T-helper 2 cell treated with Interferon-gamma antibody and Interleukin-4, amounts not matched to agents 100 ng/mL and 5 ng/mL, for 36 hours (primary cell): ENCODE results near the gene C5orf63. TPM values are rescaled to one million over a fixed set of nuclear protein-coding genes. Genes with fewer than 3 reads are reported as not detected.
"Not testable (repeated sequence)": the region's sequence is repeated elsewhere in the genome, so short reads cannot be mapped to it uniquely, and the experiment has no call there.

ENCODE experiments used
- intact Hi-C: fragments of 100-400 bp; cut with micrococcal nuclease; formaldehyde crosslinking; loops from one replicate; pipeline ENCODE4 v1.15.1; 2023
- total RNA-seq: library from RNA; stranded (reverse); gene quantifications from 2 replicates; pipeline ENCODE4 v1.2.3, GENCODE V29; 2022

Gene C5orf63
- total RNA-seq, 1 donor from 2014 or later, result 10.1 TPM

DNA sequence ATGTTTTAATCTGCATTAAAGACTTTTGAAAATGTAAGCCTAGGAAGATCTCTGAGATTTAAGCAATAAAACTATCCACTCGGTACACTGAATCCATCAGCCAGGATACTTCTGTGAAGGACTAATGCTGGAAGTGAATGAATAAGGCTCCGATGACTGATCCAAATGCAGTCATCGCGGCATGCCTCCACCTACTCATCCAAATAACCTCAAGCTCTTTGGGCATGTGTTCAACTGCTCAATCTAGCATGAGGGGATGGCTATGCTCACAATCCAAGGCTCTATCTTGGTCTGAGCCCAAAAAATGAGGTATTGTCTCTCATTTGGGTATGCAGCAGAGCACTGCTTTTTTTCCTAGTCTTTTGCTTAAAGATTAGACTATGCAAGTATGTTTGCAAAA, 62.1 kb downstream of the C5orf63 start:
- intact Hi-C loops, result no loop called here

DNA sequence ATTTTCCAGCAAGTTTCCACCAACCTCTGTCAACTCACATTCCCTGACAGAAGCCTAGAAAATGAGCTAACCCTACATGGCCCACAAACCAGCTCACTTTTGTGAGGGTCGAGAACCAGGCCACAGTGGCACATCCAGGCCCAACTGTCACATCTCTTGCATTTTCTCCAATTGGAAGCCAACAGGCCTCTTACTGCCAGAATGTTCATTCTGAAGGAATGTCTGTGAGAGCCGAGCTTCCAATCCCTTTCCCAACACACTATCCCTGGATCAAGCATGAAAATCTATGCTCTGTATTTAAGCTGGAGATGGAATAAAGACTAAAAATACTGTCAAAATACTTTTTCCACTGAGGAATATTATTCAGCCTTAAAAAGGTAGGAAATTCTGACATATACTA, 62.9 kb downstream of the C5orf63 start:
- intact Hi-C loops, result no loop called here

- intact Hi-C loops, result no loop called here
These were observed 63.5 kb downstream of the C5orf63 start for GRCh38 chr5:127009784-127010183.

DNA sequence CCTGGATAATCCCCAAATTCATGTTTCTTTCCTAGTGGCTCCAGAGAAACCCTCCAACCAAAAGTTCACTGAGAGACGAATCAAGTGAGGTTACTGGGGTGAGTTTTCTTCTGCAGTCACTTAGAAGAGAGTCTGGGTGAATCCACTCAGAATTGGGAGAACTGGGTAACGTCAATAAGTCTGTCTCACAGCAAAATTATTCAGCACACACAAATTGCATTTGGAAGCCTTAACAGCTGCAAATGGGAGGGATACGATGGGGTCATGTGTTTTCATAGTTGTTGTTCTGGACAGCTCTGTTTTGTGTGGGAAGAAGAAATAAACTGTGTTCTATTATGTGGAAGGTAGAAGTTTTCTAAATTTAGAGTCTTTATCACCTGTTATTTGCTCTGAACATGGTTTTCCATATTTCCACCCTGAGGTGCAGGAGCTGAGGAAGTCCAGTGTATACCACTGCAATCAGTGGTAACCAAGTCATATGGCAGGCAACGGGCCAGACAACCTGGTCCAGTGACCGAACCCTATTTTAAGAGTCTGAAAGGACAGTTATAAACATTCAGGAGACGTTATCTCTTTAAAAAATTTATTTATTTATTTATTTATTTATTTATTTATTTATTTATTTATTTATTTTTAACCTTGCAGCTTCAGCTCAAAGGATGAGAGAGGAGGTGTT, 64.9 kb downstream of the C5orf63 start:
- intact Hi-C loops, result no loop called here

DNA sequence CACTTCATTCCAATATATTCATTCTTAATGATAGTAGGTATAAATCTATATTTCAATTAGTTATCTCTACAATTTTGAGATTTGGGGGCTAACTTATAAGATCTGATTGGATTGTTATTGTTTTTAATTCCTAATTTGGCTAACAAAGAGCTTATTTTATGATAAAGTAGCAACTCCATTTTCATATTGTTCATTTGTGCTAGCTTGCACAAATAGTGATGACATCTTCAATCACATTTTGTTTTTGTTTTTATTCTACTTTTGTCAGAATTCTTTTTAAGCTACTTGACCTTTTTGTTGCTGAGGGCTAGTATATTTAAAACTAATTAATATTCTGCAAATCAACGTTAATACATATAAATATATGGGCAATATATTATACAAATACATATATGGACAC, 65.8 kb downstream of the C5orf63 start:
- intact Hi-C loops, result no loop called here

DNA sequence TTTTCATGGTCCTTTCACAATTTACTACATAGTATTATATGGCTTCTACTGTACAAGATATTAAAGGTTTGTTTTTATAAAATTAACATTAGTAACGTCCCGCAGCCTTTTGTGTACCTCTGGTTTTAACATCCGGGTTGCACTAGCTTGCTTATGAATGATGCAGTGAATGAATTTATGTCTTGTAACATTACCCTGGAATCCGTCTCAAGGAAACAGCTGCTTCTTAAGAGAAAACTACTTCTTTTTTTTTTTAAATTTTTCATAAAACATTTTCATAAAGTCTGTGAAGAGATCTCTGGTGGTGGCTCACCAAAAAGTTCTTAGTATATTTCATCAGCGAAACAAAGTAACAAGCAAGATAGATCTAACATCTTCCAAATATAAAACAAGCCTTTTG, 66.6 kb downstream of the C5orf63 start:
- intact Hi-C loops, result no loop called here

DNA sequence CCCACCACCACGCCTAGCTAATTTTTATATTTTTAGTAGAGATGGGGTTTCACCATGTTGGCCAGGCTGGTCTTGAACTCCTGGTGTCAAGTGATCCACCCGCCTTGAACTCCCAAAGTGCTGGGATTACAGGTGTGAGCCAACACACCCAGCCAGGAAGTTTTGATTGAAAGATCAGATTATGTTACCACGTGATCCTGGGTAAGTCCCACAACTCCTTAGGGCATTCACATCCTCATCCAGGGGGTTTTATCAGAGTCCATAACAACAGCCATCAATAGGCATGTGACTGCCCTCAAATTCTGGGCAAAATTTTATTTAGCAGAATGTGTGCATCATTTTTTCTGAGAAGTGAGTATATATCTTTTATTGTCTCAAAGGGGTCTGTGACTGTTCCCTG, 68.0 kb downstream of the C5orf63 start:
- intact Hi-C loops, result not testable (repeated sequence)

DNA sequence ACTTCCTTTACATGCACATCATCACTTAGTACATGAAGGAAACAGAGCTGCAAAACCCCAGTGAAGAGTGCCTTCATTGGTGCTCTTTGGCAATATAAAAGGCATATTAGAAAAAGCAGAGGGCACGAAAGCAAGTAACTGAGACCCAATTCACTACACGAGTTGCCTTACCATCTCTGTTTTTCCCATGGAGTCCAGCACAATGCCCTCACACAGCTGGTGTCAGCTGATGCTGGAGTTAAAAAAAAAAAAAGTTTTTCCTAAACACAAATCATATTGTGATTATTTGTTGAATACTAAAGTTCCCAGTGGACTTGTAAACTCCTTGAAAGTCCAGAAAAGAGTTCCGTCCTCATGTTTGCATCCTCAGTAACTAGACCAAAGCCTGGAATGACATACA, 68.6 kb downstream of the C5orf63 start:
- intact Hi-C loops, result no loop called here

DNA sequence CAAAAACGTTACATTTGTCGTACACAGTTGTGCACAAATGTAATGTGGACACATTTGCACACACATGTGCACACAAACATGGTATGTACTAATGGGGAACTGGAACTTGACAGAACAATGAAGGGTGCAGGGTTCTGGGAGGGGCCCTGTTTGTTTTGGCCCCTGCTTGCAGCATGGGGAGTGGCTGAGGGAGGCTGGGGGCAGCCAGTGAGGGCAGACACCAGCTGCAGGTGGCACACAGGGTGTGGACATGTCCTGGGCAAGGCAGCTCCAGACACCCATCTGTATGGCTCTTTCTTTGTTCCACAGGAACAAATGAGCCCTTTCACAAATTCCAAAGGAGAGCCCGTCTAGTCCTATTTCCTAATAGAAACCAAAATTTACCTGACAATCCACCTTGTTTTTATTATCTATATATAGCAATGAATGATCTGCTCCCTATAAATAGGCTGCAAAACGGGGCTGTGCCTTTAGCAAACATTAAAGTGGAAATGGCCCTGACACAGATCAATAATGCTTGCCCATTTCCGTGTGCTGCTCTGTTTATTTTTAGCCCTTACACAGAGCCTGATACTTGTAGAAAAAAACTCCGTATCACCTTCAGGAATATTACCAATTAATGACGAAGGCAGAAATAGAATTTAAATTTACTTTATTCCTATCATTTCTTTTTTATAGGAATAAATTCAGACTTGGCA, 69.4 kb downstream of the C5orf63 start:
- intact Hi-C loops, result no loop called here

DNA sequence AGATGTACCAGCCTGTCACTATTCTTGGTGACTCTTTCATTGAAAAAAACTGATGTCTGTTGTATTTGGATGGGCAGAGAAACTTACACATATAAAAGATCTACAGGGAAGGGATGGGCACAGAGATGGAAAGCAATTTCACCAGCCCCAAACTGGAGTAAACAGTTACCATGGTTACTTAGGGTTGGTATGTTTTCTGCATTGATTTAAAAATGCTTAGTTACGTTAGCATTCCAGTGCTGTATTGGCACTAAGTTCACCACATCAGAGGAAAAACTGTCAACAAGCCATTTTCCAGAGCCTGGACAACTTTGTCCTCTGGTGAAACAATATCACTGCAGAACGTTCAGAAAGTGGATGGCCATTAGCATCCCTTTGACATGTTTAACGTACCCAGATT, 70.9 kb downstream of the C5orf63 start:
- intact Hi-C loops, result no loop called here

- intact Hi-C loops, result no loop called here
These were observed 71.5 kb downstream of the C5orf63 start for GRCh38 chr5:127001621-127002296.

Other genes with a start within 250 kb of the C5orf63 start
- 1.2 and 1.7 TPM in 2 replicates for gene MARCHF3, start 42.9 kb downstream of the C5orf63 start, total RNA-seq
- gene MEGF10, start 217.3 kb upstream of the C5orf63 start, total RNA-seq, result not detected in 2 replicates